ENCODE measurements around the gene PIF1.

Gene PIF1

GRCh38 chr15:64836023-64836536 lies 10.6 kb upstream of the PIF1 start:
- Histone ChIP-seq H3K79me2 (ENCODE audit: insufficient read depth, low read length) (peaks cover 6% of the 10 kb centered on the region; the same call in 1 of the 2 replicates), H3F3A (ENCODE audit: low read depth) (peaks cover 6% of the 10 kb centered on the region; the same call in 1 of the 2 replicates), H3K4me2 (ENCODE audit: low read depth, low read length, poor library complexity, severe bottlenecking) (peak overlapping the region; percentile 50), H3K4me3 (ENCODE audit: low read length, poor library complexity, severe bottlenecking) (peak overlapping the region; percentile 47), H3K4me1 (ENCODE audit: insufficient read depth, low read length, poor library complexity, severe bottlenecking) (peaks cover 39% of the 10 kb centered on the region), H3K36me3 (ENCODE audit: insufficient read depth, low read length) (no peaks in the 10 kb centered on the region), H3K9me2 (replicated peaks; ENCODE audit: low read depth, low read length) (no peaks in the 10 kb centered on the region), H3K27me3 (ENCODE audit: insufficient read depth, low read length, poor library complexity, severe bottlenecking) (no peaks in the 10 kb centered on the region), H3K9me3 (ENCODE audit: insufficient read depth, low read depth, low read length) (no peaks in the 10 kb centered on the region), H3K9ac (ENCODE audit: low read depth, low read length, poor library complexity, severe bottlenecking) (peak overlapping the region; percentile 41), H2AFZ (ENCODE audit: low read length) (peak overlapping the region; percentile 3; the same call in 1 of the 2 replicates), H4K20me1 (ENCODE audit: insufficient read depth, low read length, poor library complexity, severe bottlenecking) (no peaks in the 10 kb centered on the region)
- TF ChIP-seq EZH2phosphoT487 (IDR thresholded peaks at IDR 0.05; ENCODE audit: borderline replicate concordance) (no peak), CTCF (conservative IDR thresholded peaks at IDR 0.05; ENCODE audit: low read length) (no peak)

- TF ChIP-seq CTCF (conservative IDR thresholded peaks at IDR 0.05; ENCODE audit: low read length): no peak
- TF ChIP-seq EZH2phosphoT487 (IDR thresholded peaks at IDR 0.05; ENCODE audit: borderline replicate concordance): no peak
- H3K9ac ChIP-seq (ENCODE audit: low read depth, low read length, poor library complexity, severe bottlenecking): no peak overlapping the region
- H3K79me2 ChIP-seq (ENCODE audit: insufficient read depth, low read length): no peaks in the 10 kb centered on the region
- H3K4me3 ChIP-seq (ENCODE audit: low read length, poor library complexity, severe bottlenecking): no peak overlapping the region
- H3K4me1 ChIP-seq (ENCODE audit: insufficient read depth, low read length, poor library complexity, severe bottlenecking): peaks cover 26% of the 10 kb centered on the region
- no peak overlapping the region for H3K4me2 ChIP-seq (ENCODE audit: low read depth, low read length, poor library complexity, severe bottlenecking)
- H3K27me3 ChIP-seq (ENCODE audit: insufficient read depth, low read length, poor library complexity, severe bottlenecking): no peaks in the 10 kb centered on the region
- H4K20me1 ChIP-seq (ENCODE audit: insufficient read depth, low read length, poor library complexity, severe bottlenecking): no peaks in the 10 kb centered on the region
- no peak overlapping the region for H2AFZ ChIP-seq (ENCODE audit: low read length)
- peaks cover 3% of the 10 kb centered on the region; the same call in 1 of the 2 replicates for H3F3A ChIP-seq (ENCODE audit: low read depth)
- H3K9me3 ChIP-seq (ENCODE audit: insufficient read depth, low read depth, low read length): no peaks in the 10 kb centered on the region
- H3K9me2 ChIP-seq (replicated peaks; ENCODE audit: low read depth, low read length): no peaks in the 10 kb centered on the region
- H3K36me3 ChIP-seq (ENCODE audit: insufficient read depth, low read length): no peaks in the 10 kb centered on the region
These were observed 8.2 kb upstream of the PIF1 start for GRCh38 chr15:64833690-64834089.

- no peaks in the 10 kb centered on the region for H3K9me3 ChIP-seq (ENCODE audit: insufficient read depth, low read depth, low read length)
- no peaks in the 10 kb centered on the region for H3K36me3 ChIP-seq (ENCODE audit: insufficient read depth, low read length)
- H3K27me3 ChIP-seq (ENCODE audit: insufficient read depth, low read length, poor library complexity, severe bottlenecking): no peaks in the 10 kb centered on the region
- H3K9me2 ChIP-seq (replicated peaks; ENCODE audit: low read depth, low read length): no peaks in the 10 kb centered on the region
- TF ChIP-seq EZH2phosphoT487 (IDR thresholded peaks at IDR 0.05; ENCODE audit: borderline replicate concordance): no peak
- TF ChIP-seq CTCF (conservative IDR thresholded peaks at IDR 0.05; ENCODE audit: low read length): no peak
- peaks cover 17% of the 10 kb centered on the region for H3K79me2 ChIP-seq (ENCODE audit: insufficient read depth, low read length)
- H3K9ac ChIP-seq (ENCODE audit: low read depth, low read length, poor library complexity, severe bottlenecking): no peak overlapping the region
- H3K4me1 ChIP-seq (ENCODE audit: insufficient read depth, low read length, poor library complexity, severe bottlenecking): peaks cover 11% of the 10 kb centered on the region
- H4K20me1 ChIP-seq (ENCODE audit: insufficient read depth, low read length, poor library complexity, severe bottlenecking): no peaks in the 10 kb centered on the region
- H3K4me2 ChIP-seq (ENCODE audit: low read depth, low read length, poor library complexity, severe bottlenecking): no peak overlapping the region
- H2AFZ ChIP-seq (ENCODE audit: low read length): no peak overlapping the region
- H3F3A ChIP-seq (ENCODE audit: low read depth): no peaks in the 10 kb centered on the region
- no peak overlapping the region for H3K4me3 ChIP-seq (ENCODE audit: low read length, poor library complexity, severe bottlenecking)
These were observed 3.5 kb upstream of the PIF1 start for GRCh38 chr15:64828985-64829384.

All from Loucy (cell line).